Measurements from ENCODE around the gene MAP9. TPM values are rescaled to one million over a fixed set of nuclear protein-coding genes. Genes with fewer than 3 reads are reported as not detected.

Gene MAP9
- total RNA-seq, 1 experiment from 2014 or later, result 10.3 TPM

GRCh38 chr4:155339588-155339987 is 37.2 kb downstream of the MAP9 start:
- no peak overlapping the region for H3K27ac Mint-ChIP-seq (ENCODE audit: unreplicated experiment)
- intact Hi-C loops (cut with micrococcal nuclease; ENCODE audit: unreplicated experiment), result no loop called here
- DNase-seq, result peak; percentile 0
- no peaks in the 10 kb centered on the region for H3K4me1 Mint-ChIP-seq (ENCODE audit: low read depth, unreplicated experiment)
- no peak for TF ChIP-seq CTCF (IDR thresholded peaks at IDR 0.05; ENCODE audit: unreplicated experiment)
- CTCF ChIA-PET, result no interaction called here
- H3K36me3 Mint-ChIP-seq (ENCODE audit: insufficient read depth, unreplicated experiment), result no peaks in the 10 kb centered on the region
- no peak overlapping the region for H3K4me3 Mint-ChIP-seq (ENCODE audit: low read depth, unreplicated experiment)
- no peaks in the 10 kb centered on the region for H3K27me3 Mint-ChIP-seq (ENCODE audit: unreplicated experiment)
- no TSS peak for BruUV-seq (replicated peaks)
- peaks cover 8% of the 10 kb centered on the region for H3K9me3 Mint-ChIP-seq (ENCODE audit: low read depth, unreplicated experiment)

- Mint-ChIP-seq H3K4me3 (ENCODE audit: low read depth, unreplicated experiment) (no peak overlapping the region), H3K4me1 (ENCODE audit: low read depth, unreplicated experiment) (no peaks in the 10 kb centered on the region), H3K27ac (ENCODE audit: unreplicated experiment) (no peak overlapping the region), H3K36me3 (ENCODE audit: insufficient read depth, unreplicated experiment) (no peaks in the 10 kb centered on the region), H3K27me3 (ENCODE audit: unreplicated experiment) (no peaks in the 10 kb centered on the region), H3K9me3 (ENCODE audit: low read depth, unreplicated experiment) (peaks cover 8% of the 10 kb centered on the region)
- BruUV-seq (replicated peaks), result no TSS peak
- intact Hi-C loops (cut with micrococcal nuclease; ENCODE audit: unreplicated experiment), result no loop called here
- no peak for DNase-seq
- no peak for TF ChIP-seq CTCF (IDR thresholded peaks at IDR 0.05; ENCODE audit: unreplicated experiment)
- CTCF ChIA-PET, result no interaction called here
These were observed 38.6 kb downstream of the MAP9 start for GRCh38 chr4:155338196-155338595.

GRCh38 chr4:155336242-155336641 is 40.5 kb downstream of the MAP9 start:
- BruUV-seq (replicated peaks), result no TSS peak

GRCh38 chr4:155331478-155331877 is 45.3 kb downstream of the MAP9 start:
- DNase-seq, result no peak
- Mint-ChIP-seq H3K9me3 (ENCODE audit: low read depth, unreplicated experiment) (peaks cover 8% of the 10 kb centered on the region), H3K4me3 (ENCODE audit: low read depth, unreplicated experiment) (no peak overlapping the region), H3K36me3 (ENCODE audit: insufficient read depth, unreplicated experiment) (no peaks in the 10 kb centered on the region), H3K4me1 (ENCODE audit: low read depth, unreplicated experiment) (no peaks in the 10 kb centered on the region), H3K27ac (ENCODE audit: unreplicated experiment) (no peak overlapping the region), H3K27me3 (ENCODE audit: unreplicated experiment) (no peaks in the 10 kb centered on the region)
- TF ChIP-seq CTCF (IDR thresholded peaks at IDR 0.05; ENCODE audit: unreplicated experiment), result no peak
- intact Hi-C loops (cut with micrococcal nuclease; ENCODE audit: unreplicated experiment), result no loop called here
- CTCF ChIA-PET, result no interaction called here
- no TSS peak for BruUV-seq (replicated peaks)

More at GRCh38 chr4:155336242-155336641, 40.5 kb downstream of the MAP9 start:
- no peak for DNase-seq
- Mint-ChIP-seq H3K4me1 (ENCODE audit: low read depth, unreplicated experiment) (no peaks in the 10 kb centered on the region), H3K27me3 (ENCODE audit: unreplicated experiment) (no peaks in the 10 kb centered on the region), H3K27ac (ENCODE audit: unreplicated experiment) (no peak overlapping the region), H3K4me3 (ENCODE audit: low read depth, unreplicated experiment) (no peak overlapping the region), H3K36me3 (ENCODE audit: insufficient read depth, unreplicated experiment) (no peaks in the 10 kb centered on the region), H3K9me3 (ENCODE audit: low read depth, unreplicated experiment) (peaks cover 8% of the 10 kb centered on the region)
- intact Hi-C loops (cut with micrococcal nuclease; ENCODE audit: unreplicated experiment), result no loop called here
- CTCF ChIA-PET, result no interaction called here
- no peak for TF ChIP-seq CTCF (IDR thresholded peaks at IDR 0.05; ENCODE audit: unreplicated experiment)
